SU-DHL-6 (cell line): ENCODE data around the gene RAPGEF4.

Experiments
- H2AFZ ChIP-seq: fragments of 200-600 bp; sonication (generic); 2 replicates; pipeline ENCODE4 v1.6.1; 2014; ENCODE audit warnings: low read depth, mild to moderate bottlenecking, moderate library complexity, mixed read lengths, antibody characterized with exemption, low read length; ENCODE audit not compliant: severe bottlenecking
- H3F3A ChIP-seq: fragments of 200-600 bp; shearing (Covaris generic); 2 replicates; pipeline ENCODE4 v1.6.0; 2016; ENCODE audit warnings: antibody characterized with exemption, mild to moderate bottlenecking; ENCODE audit not compliant: insufficient read depth
- H3K27ac ChIP-seq: fragments of 200-600 bp; sonication (generic); 2 replicates; pipeline ENCODE4 v1.5.1; 2016; ENCODE audit warnings: low read depth, mild to moderate bottlenecking, low read length, moderate library complexity, mixed read lengths
- H3K27me3 ChIP-seq: fragments of 200-600 bp; sonication (generic), shearing (Covaris generic); 2 replicates; pipeline ENCODE4 v1.6.0; 2014; ENCODE audit warnings: mild to moderate bottlenecking, low read length
- H3K36me3 ChIP-seq: fragments of 200-600 bp; sonication (generic); 2 replicates; pipeline ENCODE4 v1.6.1; 2014; ENCODE audit warnings: mild to moderate bottlenecking, low read length, mixed read lengths
- H3K4me2 ChIP-seq: fragments of 300-600, 200-600 bp; shearing (Covaris generic), sonication (generic); 2 replicates; pipeline ENCODE4 v1.6.0; 2014; ENCODE audit warnings: low read length, low read depth, mild to moderate bottlenecking; ENCODE audit not compliant: poor library complexity, severe bottlenecking
- H3K4me3 ChIP-seq: fragments of 200-600 bp; sonication (generic); 2 replicates; pipeline ENCODE4 v1.5.1; 2014; ENCODE audit warnings: antibody characterized with exemption, low read length, mild to moderate bottlenecking, mixed read lengths; ENCODE audit not compliant: insufficient read depth, poor library complexity, severe bottlenecking
- H3K79me2 ChIP-seq: fragments of 200-600 bp; sonication (generic); 2 replicates; pipeline ENCODE4 v1.6.1; 2014; ENCODE audit warnings: mild to moderate bottlenecking, low read length, moderate library complexity; ENCODE audit not compliant: insufficient read depth
- H3K9ac ChIP-seq: fragments of 200-600 bp; sonication (generic); 2 replicates; pipeline ENCODE4 v1.7.0; 2014; ENCODE audit warnings: mild to moderate bottlenecking, low read length
- H3K9me2 ChIP-seq: fragments of 200-600 bp; sonication (generic); replicated peaks from 2 replicates; pipeline ENCODE4 v1.6.1; 2014; ENCODE audit warnings: low read length; ENCODE audit not compliant: insufficient read depth
- H3K9me3 ChIP-seq: fragments of 200-600 bp; sonication (generic); 2 replicates; pipeline ENCODE4 v1.6.1; 2014; ENCODE audit warnings: low read length, mixed read lengths; ENCODE audit not compliant: insufficient read depth
- H4K20me1 ChIP-seq: fragments of 200-600 bp; sonication (generic); 2 replicates; pipeline ENCODE4 v1.6.1; 2014; ENCODE audit warnings: low read depth, mild to moderate bottlenecking, antibody characterized with exemption, low read length, moderate library complexity, mixed read lengths
- CTCF ChIP-seq: fragments of 200-600 bp; sonication (generic); IDR thresholded peaks from one replicate; pipeline ENCODE4 v1.5.1; 2017; ENCODE audit warnings: antibody characterized with exemption, mild to moderate bottlenecking, low read length, moderate library complexity; ENCODE audit not compliant: insufficient read depth, poor library complexity, severe bottlenecking
- EZH2phosphoT487 ChIP-seq: fragments of 200-600 bp; sonication (generic), shearing (Covaris generic); conservative IDR thresholded peaks from 2 replicates; pipeline ENCODE4 v1.6.1; 2018; ENCODE audit warnings: mild to moderate bottlenecking, antibody characterized with exemption, low read length, moderate library complexity, mixed read lengths

Gene RAPGEF4

GRCh38 chr2:173045181-173045580 lies 309.5 kb downstream of the RAPGEF4 start:
- Histone ChIP-seq H3K9me2 (no peaks in the 10 kb centered on the region), H3K36me3 (no peaks in the 10 kb centered on the region), H3K9ac (no peak overlapping the region), H3F3A (no peaks in the 10 kb centered on the region), H2AFZ (no peak overlapping the region), H3K79me2 (no peaks in the 10 kb centered on the region), H3K4me2 (no peak overlapping the region), H3K4me3 (no peak overlapping the region), H3K27ac (no peak overlapping the region), H4K20me1 (no peaks in the 10 kb centered on the region), H3K9me3 (no peaks in the 10 kb centered on the region), H3K27me3 (no peaks in the 10 kb centered on the region)
- TF ChIP-seq EZH2phosphoT487 = no peak
- no peak for TF ChIP-seq CTCF

DNA sequence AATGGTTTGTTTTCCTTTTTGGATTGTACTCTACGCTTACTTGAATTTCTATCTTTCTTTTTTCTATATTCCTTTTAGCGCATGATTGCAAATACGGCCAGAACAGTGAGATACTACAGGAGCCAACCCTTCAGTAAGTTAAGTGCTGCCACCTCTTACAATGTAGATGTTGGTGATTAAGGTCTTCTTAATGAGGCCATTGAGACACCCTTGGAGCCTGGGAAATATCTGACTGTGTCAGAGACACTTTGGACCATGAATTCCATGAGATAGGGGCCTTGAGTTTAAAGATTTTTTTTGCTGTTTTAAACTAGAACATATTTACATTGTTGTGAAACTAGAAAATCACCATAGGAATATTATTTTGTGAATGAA lies 312.9 kb downstream of the RAPGEF4 start:
- Histone ChIP-seq H3K4me3 (no peak overlapping the region), H3K4me2 (no peak overlapping the region)

DNA sequence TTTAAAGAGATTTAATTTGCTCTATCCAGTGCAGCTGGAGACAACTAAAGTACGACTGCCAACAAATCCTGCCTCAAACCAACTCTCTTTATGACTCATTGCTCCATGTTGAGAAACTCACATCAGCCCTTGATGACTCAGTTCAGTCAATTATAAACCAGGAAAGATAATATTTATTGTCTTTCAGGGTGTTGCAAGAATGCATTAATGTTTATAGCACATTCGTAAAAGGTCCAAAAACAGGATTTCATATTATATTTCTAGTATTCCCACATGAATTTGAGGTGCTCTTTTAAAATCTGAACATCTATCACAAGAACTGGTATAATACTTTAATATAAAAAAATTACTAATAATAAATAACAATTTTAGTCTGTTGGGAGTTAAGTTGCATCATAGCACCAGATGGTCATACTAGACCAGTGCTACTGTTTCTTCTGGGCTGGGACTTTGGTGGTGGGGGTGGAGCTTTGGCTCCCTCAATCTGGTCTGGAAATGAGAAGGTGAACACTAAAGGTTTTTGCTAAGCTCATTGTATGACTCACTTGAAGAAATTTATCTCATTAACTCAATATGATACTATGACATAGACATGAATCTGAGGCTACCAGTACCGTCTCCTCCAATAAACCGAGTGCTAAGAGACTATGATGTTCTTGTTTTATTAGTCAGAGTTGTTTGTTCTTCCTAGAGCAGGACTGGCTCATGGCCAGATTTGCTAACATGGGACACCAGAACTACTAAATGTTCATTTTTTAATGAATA lies 313.4 kb downstream of the RAPGEF4 start:
- H3K27me3 ChIP-seq = no peaks in the 10 kb centered on the region
- no peaks in the 10 kb centered on the region; the same call in 1 of the 2 replicates for H3K9me2 ChIP-seq
- TF ChIP-seq EZH2phosphoT487 = no peak
- no peak for TF ChIP-seq CTCF
- no peaks in the 10 kb centered on the region for H3K9me3 ChIP-seq
- no peak overlapping the region for H3K9ac ChIP-seq
- H3K4me3 ChIP-seq = no peak overlapping the region
- H3K4me2 ChIP-seq = no peak overlapping the region
- H2AFZ ChIP-seq = no peak overlapping the region
- no peaks in the 10 kb centered on the region for H4K20me1 ChIP-seq
- H3K36me3 ChIP-seq = no peaks in the 10 kb centered on the region
- H3K27ac ChIP-seq = no peak overlapping the region
- no peaks in the 10 kb centered on the region for H3F3A ChIP-seq
- H3K79me2 ChIP-seq = no peaks in the 10 kb centered on the region

More for the DNA sequence above, 312.9 kb downstream of the RAPGEF4 start:
- no peaks in the 10 kb centered on the region for H3F3A ChIP-seq
- H3K36me3 ChIP-seq = no peaks in the 10 kb centered on the region
- H3K27me3 ChIP-seq = no peaks in the 10 kb centered on the region
- H3K79me2 ChIP-seq = no peaks in the 10 kb centered on the region
- H3K27ac ChIP-seq = no peak overlapping the region
- no peak overlapping the region for H2AFZ ChIP-seq
- TF ChIP-seq CTCF (no peak), EZH2phosphoT487 (no peak)
- no peaks in the 10 kb centered on the region for H4K20me1 ChIP-seq
- H3K9me2 ChIP-seq = no peaks in the 10 kb centered on the region; the same call in 1 of the 2 replicates
- H3K9ac ChIP-seq = no peak overlapping the region
- H3K9me3 ChIP-seq = no peaks in the 10 kb centered on the region
